ENCODE data around the gene ENOSF1.

Gene ENOSF1

DNA sequence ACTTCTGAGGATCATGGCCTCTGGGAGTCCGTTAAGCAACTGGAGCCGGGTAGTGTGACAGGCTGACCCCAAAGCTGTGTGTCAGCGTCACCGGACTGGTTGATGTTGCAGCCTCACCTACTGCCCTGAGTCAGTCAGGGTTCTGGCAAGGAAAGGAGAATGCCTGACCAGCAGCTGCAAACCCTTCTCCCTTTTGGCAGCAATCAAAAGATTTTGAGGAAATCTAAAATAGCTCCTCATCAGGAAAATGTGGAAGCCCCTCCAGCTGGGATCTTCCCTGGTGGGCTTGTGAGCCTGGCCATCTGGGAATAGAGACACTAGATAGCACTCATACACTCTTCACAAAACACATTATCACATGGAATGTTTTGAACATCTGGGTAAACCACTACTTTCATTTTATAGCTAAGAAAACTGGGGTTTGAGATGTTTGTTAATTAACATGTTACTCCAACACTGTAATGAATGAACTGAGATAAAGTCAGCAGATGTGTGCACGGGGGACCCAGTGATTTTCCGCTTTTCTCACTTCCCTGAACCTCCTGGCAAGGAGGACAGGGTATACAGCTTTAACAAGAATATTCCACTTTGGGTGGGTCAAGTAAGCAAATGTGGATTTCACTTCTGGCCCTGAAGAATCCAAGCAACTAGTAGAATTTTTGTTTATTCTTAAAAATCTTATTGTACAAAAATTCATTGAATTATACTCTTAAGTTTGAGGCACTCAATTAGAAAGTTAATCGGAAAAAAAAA lies 91.0 kb downstream of the ENOSF1 start:
- Histone ChIP-seq H3K9me3 (ENCODE audit: control insufficient read depth, low read length) (no peaks in the 10 kb centered on the region), H3K4me2 (ENCODE audit: low read length) (no peak overlapping the region), H3K9ac (no peak overlapping the region), H3K27me3 (ENCODE audit: control insufficient read depth, insufficient read depth, low read length) (no peaks in the 10 kb centered on the region), H3K27ac (no peak overlapping the region), H3K36me3 (ENCODE audit: control insufficient read depth, insufficient read depth, low read length) (no peaks in the 10 kb centered on the region), H3K4me3 (ENCODE audit: low read depth, low read length) (no peak overlapping the region), H2AFZ (no peak overlapping the region), H3K79me2 (no peaks in the 10 kb centered on the region), H3K4me1 (no peaks in the 10 kb centered on the region)
- TF ChIP-seq, protein P1, sequence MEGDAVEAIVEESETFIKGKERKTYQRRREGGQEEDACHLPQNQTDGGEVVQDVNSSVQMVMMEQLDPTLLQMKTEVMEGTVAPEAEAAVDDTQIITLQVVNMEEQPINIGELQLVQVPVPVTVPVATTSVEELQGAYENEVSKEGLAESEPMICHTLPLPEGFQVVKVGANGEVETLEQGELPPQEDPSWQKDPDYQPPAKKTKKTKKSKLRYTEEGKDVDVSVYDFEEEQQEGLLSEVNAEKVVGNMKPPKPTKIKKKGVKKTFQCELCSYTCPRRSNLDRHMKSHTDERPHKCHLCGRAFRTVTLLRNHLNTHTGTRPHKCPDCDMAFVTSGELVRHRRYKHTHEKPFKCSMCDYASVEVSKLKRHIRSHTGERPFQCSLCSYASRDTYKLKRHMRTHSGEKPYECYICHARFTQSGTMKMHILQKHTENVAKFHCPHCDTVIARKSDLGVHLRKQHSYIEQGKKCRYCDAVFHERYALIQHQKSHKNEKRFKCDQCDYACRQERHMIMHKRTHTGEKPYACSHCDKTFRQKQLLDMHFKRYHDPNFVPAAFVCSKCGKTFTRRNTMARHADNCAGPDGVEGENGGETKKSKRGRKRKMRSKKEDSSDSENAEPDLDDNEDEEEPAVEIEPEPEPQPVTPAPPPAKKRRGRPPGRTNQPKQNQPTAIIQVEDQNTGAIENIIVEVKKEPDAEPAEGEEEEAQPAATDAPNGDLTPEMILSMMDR (IDR thresholded peaks at IDR 0.05), result no peak

Data from parathyroid adenoma (tissue), 2 donors.